ENCODE measurements around the gene ESRRB. TPM values are rescaled to one million over a fixed set of nuclear protein-coding genes. Genes with fewer than 3 reads are reported as not detected.

ESRRB gene
- total and polyA plus RNA-seq, 7 donors = 0.17 to 9.9 (median 2.5) TPM

DNA sequence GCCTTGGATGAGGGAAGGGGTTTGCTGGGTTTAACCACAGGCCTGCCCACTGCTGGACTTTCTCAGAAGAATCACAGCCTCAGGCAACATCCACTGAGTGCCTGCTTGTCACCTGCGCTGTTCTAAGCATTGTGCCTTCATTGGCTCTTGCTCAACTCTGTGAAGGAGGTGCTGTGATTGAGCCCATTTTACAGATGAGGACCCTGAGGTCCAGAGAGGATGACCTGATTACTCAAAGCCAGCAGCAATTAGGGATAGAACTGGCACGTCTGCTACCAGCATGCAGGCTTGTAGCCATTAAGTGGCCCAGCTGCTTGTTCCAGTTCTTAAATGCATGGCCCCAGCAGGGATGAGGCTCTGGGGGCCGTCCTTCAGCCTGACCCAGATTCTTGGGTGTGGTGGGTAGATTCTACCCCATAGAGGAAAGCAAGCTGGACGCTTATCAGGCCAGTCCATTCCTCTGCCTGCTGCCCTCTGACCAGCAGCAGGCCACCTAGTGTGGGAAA, 54.6 kb downstream of the ESRRB start:
- H3K9me3 ChIP-seq = no peaks in the 10 kb centered on the region
- H3K36me3 ChIP-seq (ENCODE audit: insufficient read depth in 1 of 2, low read depth in 1 of 2) = no peaks in the 10 kb centered on the region
- WGBS, 3 donors = 84 to 85% (median 85%) methylated on average over 4 of the region's 4 CpGs
- H3K27me3 ChIP-seq (ENCODE audit: insufficient read depth in 3 of 3, low read length in 2 of 3) = no peaks in the 10 kb centered on the region
- TF ChIP-seq, protein P1, sequence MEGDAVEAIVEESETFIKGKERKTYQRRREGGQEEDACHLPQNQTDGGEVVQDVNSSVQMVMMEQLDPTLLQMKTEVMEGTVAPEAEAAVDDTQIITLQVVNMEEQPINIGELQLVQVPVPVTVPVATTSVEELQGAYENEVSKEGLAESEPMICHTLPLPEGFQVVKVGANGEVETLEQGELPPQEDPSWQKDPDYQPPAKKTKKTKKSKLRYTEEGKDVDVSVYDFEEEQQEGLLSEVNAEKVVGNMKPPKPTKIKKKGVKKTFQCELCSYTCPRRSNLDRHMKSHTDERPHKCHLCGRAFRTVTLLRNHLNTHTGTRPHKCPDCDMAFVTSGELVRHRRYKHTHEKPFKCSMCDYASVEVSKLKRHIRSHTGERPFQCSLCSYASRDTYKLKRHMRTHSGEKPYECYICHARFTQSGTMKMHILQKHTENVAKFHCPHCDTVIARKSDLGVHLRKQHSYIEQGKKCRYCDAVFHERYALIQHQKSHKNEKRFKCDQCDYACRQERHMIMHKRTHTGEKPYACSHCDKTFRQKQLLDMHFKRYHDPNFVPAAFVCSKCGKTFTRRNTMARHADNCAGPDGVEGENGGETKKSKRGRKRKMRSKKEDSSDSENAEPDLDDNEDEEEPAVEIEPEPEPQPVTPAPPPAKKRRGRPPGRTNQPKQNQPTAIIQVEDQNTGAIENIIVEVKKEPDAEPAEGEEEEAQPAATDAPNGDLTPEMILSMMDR (IDR thresholded peaks at IDR 0.05) = no peak
- H3K4me3 ChIP-seq = no peak overlapping the region
- no peak overlapping the region for H3K27ac ChIP-seq
- no peaks in the 10 kb centered on the region for H3K4me1 ChIP-seq
- DNase-seq = no peak
- ATAC-seq = no peak
- intact Hi-C loops (cut with DNase I) = no loop called here

DNA sequence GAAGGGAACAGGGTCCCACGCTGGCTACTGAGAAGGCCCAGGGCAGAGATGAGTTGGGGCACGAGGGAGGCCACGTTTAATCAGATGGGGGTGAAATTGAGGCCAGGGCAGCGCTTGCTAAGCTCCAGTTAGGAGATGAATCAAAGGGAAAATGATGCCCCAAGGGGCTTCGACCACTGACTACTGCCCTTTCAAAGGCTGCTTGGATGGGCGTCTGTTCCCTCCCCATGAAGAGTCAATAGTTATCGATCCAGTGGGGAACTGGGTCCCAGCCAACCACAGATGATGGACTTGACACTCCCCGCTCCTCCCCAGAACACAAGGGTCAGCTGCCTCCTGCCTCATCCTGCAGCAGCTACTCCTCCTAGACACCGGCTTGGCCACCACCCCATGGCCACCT, 55.6 kb downstream of the ESRRB start:
- intact Hi-C loops (cut with DNase I) = no loop called here
- Histone ChIP-seq H3K9me3 (no peaks in the 10 kb centered on the region), H3K27ac (no peak overlapping the region), H3K4me3 (no peak overlapping the region), H3K4me1 (no peaks in the 10 kb centered on the region), H3K27me3 (ENCODE audit: insufficient read depth in 3 of 3, low read length in 2 of 3) (no peaks in the 10 kb centered on the region), H3K36me3 (ENCODE audit: insufficient read depth in 1 of 2, low read depth in 1 of 2) (no peaks in the 10 kb centered on the region)
- ATAC-seq (no peak), DNase-seq (no peak)
- 79 to 82% (median 82%) methylated on average over 9 of the region's 9 CpGs for WGBS, 3 donors
- TF ChIP-seq, protein P1 (IDR thresholded peaks at IDR 0.05) = no peak

DNA sequence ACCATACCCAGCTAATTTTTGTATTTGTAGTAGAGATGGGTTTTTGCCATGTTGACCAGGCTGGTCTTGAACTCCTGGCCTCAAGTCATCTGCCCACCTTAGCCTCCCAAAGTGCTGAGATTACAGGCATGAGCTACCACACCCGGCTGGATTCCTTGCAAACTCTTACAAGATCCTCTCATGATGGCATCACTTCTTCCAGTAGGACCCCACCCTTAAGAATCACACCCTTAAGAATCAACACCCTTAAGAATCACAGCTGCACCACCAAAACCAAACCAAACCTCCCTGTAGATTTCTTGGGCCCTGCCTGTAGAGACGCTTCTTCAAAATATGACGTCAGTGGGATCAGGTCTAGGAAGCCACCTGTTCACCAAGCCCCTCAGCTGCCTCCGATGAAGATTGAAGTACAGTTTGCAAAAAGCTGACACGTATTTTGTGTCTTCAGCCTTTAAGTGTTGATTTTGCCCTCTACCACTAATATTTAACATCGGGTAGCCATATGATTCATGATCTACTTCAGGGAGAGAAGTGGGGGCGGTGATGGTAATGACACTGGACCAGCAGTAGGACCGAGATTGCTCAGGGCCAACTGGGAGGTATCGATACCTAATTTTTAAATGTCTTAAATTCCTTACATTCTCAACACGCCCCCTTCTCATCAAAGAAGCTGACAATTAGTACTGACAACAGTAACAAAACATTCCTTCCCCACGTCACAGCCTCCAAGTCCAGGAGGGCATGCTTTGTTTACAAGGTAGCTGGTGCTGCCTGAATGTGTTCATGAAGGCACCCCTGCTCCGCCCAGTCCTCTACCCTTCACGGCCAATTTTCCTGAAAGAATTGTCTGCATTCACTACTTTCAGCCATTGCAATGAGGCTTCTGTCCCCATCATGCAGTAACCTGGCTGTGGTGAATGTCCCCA, 57.2 kb downstream of the ESRRB start:
- DNase-seq (no peak), ATAC-seq (no peak)
- intact Hi-C loops (cut with DNase I) = no loop called here
- H3K27ac ChIP-seq = no peak overlapping the region
- H3K36me3 ChIP-seq (ENCODE audit: insufficient read depth in 1 of 2, low read depth in 1 of 2) = no peaks in the 10 kb centered on the region
- H3K4me1 ChIP-seq = no peaks in the 10 kb centered on the region
- no peaks in the 10 kb centered on the region for H3K9me3 ChIP-seq
- no peak overlapping the region for H3K4me3 ChIP-seq
- WGBS, 3 donors = 73 to 78% (median 77%) methylated on average over 13 of the region's 13 CpGs
- no peaks in the 10 kb centered on the region for H3K27me3 ChIP-seq (ENCODE audit: insufficient read depth in 3 of 3, low read length in 2 of 3)
- TF ChIP-seq, protein P1 (IDR thresholded peaks at IDR 0.05) = no peak

DNA sequence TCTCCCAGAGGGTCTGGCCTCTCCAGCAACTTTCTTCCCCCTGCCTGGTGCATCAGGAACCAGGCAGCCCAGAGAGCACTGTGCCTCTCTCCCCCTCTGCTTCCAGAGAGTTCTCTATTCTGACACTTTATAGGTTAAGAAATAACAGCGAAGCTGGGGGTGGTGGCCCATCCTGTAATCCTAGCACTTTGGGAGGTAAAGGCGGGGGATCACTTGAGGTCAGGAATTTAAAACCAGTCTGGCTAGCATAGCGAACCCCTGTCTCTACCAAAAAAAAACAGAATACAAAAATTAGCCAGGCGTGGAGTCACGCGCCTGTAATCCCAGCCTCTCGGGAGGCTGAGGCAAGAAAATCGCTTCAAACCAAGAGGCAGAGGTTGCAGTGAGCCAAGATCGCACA, 58.3 kb downstream of the ESRRB start:
- Histone ChIP-seq H3K4me1 (no peaks in the 10 kb centered on the region), H3K27me3 (ENCODE audit: insufficient read depth in 3 of 3, low read length in 2 of 3) (no peaks in the 10 kb centered on the region), H3K4me3 (no peak overlapping the region), H3K27ac (no peak overlapping the region), H3K9me3 (no peaks in the 10 kb centered on the region), H3K36me3 (ENCODE audit: insufficient read depth in 1 of 2, low read depth in 1 of 2) (no peaks in the 10 kb centered on the region)
- ATAC-seq (no peak), DNase-seq (no peak)
- intact Hi-C loops (cut with DNase I) = no loop called here
- WGBS, 3 donors = 48 to 71% (median 48%) methylated on average over 9 of the region's 9 CpGs
- TF ChIP-seq, protein P1 (IDR thresholded peaks at IDR 0.05) = no peak
